Measurements from ENCODE around the gene PHTF1. TPM values are rescaled to one million over a fixed set of nuclear protein-coding genes. Genes with fewer than 3 reads are reported as not detected.
"Not testable (repeated sequence)": the region's sequence is repeated elsewhere in the genome, so short reads cannot be mapped to it uniquely, and the experiment has no call there.

Gene PHTF1
- total RNA-seq, 4 donors from 2014 or later: 1.5 to 17.8 (median 6.9) TPM

- H3K36me3 ChIP-seq: peaks cover 0 to 4% (median 0%) of the 10 kb centered on the region in 4 donors
- no peak overlapping the region for H3K4me3 ChIP-seq
- in situ Hi-C loops (cut with MboI; ENCODE audit: low pct_ligation_motif_present in 1 of 4, low pct_unique_long_range_greater_than_20kb in 1 of 4, low sequenced_read_pairs in 3 of 4): no loop called here
- WGBS, 2 donors (ENCODE audit: low coverage in 1 of 2): 81 to 97% methylated on average over 2 of the region's 2 CpGs
- H3K4me1 ChIP-seq: no peaks in the 10 kb centered on the region
- intact Hi-C loops (cut with DNase I; ENCODE audit: low total_unique reads): no loop called here
- no peaks in the 10 kb centered on the region for H3K9me3 ChIP-seq
- TF ChIP-seq POLR2AphosphoS5 (IDR thresholded peaks at IDR 0.05) (no peak), CTCF (IDR thresholded peaks at IDR 0.05) (no peak), EP300 (IDR thresholded peaks at IDR 0.05; ENCODE audit: low read depth) (no peak), POLR2A (IDR thresholded peaks at IDR 0.05) (no peak)
- DNase-seq: no peak
- H3K27me3 ChIP-seq: no peaks in the 10 kb centered on the region
- no peak overlapping the region for H3K27ac ChIP-seq
Observed at GRCh38 chr1:113734357-113735055, 24.8 kb downstream of the PHTF1 start.

GRCh38 chr1:113732802-113733201, 26.5 kb downstream of the PHTF1 start:
- Histone ChIP-seq H3K36me3 (peaks cover 0 to 4% (median 0%) of the 10 kb centered on the region in 4 donors), H3K4me1 (no peaks in the 10 kb centered on the region), H3K27ac (no peak overlapping the region), H3K27me3 (no peaks in the 10 kb centered on the region), H3K4me3 (no peak overlapping the region), H3K9me3 (no peaks in the 10 kb centered on the region)
- TF ChIP-seq EP300 (IDR thresholded peaks at IDR 0.05; ENCODE audit: low read depth) (no peak), POLR2AphosphoS5 (IDR thresholded peaks at IDR 0.05) (no peak), POLR2A (IDR thresholded peaks at IDR 0.05) (no peak), CTCF (IDR thresholded peaks at IDR 0.05) (no peak)
- DNase-seq: no peak
- intact Hi-C loops (cut with DNase I; ENCODE audit: low total_unique reads): no loop called here
- in situ Hi-C loops (cut with MboI; ENCODE audit: low pct_ligation_motif_present in 1 of 4, low pct_unique_long_range_greater_than_20kb in 1 of 4, low sequenced_read_pairs in 3 of 4): no loop called here
- whole genome bisulfite sequencing, 2 donors (ENCODE audit: low coverage in 1 of 2): 86 to 93% methylated on average over 5 of the region's 5 CpGs

DNA sequence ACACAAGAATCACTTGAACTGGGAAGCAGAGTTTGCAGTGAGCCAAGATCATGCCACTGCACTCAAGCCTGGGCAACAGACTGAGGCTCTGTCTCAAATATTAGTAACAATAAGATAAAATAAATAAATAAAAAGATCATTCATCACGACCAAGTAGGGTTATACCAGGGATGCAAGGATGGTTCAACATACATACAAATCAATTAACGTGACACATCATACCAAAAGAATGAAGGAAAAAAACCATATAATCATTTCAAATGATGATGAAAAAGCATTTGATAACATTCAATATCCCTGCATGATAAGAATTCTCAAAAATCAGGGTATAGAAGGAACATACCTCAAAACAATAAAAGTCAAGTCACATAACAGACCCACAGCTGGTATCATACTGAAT, 38.3 kb downstream of the PHTF1 start:
- Histone ChIP-seq H3K4me3 (no peak overlapping the region), H3K4me1 (no peaks in the 10 kb centered on the region), H3K36me3 (peaks cover 0 to 33% (median 10%) of the 10 kb centered on the region in 4 donors), H3K27ac (no peak overlapping the region), H3K9me3 (peaks cover 0 to 3% of the 10 kb centered on the region in 2 donors), H3K27me3 (no peaks in the 10 kb centered on the region)
- 94% methylated on average over 2 of the region's 2 CpGs for WGBS, 2 donors (ENCODE audit: low coverage in 1 of 2)
- no peak for DNase-seq
- in situ Hi-C loops (cut with MboI; ENCODE audit: low pct_ligation_motif_present in 1 of 4, low pct_unique_long_range_greater_than_20kb in 1 of 4, low sequenced_read_pairs in 3 of 4) (no loop called here), intact Hi-C loops (cut with DNase I; ENCODE audit: low total_unique reads) (no loop called here)
- TF ChIP-seq POLR2A (IDR thresholded peaks at IDR 0.05) (no peak), EP300 (IDR thresholded peaks at IDR 0.05; ENCODE audit: low read depth) (no peak), POLR2AphosphoS5 (IDR thresholded peaks at IDR 0.05) (no peak), CTCF (IDR thresholded peaks at IDR 0.05) (no peak)

- H3K4me1 ChIP-seq; in situ Hi-C loops (cut with MboI; ENCODE audit: low pct_ligation_motif_present in 1 of 4, low pct_unique_long_range_greater_than_20kb in 1 of 4, low sequenced_read_pairs in 3 of 4); intact Hi-C loops (cut with DNase I; ENCODE audit: low total_unique reads); DNase-seq; H3K9me3 ChIP-seq; H3K27ac ChIP-seq; H3K4me3 ChIP-seq; H3K27me3 ChIP-seq: not testable (repeated sequence)
- H3K36me3 ChIP-seq: peaks cover 0 to 17% (median 3%) of the 10 kb centered on the region in 4 donors
- 100% methylated on average over 2 to 5 of the region's 5 CpGs for WGBS, 2 donors (ENCODE audit: low coverage in 1 of 2)
Observed at GRCh38 chr1:113718621-113719020, 40.7 kb downstream of the PHTF1 start.

GRCh38 chr1:113717506-113717905, 41.8 kb downstream of the PHTF1 start:
- H3K36me3 ChIP-seq: peaks cover 0 to 17% (median 3%) of the 10 kb centered on the region in 4 donors
- in situ Hi-C loops (cut with MboI; ENCODE audit: low pct_ligation_motif_present in 1 of 4, low pct_unique_long_range_greater_than_20kb in 1 of 4, low sequenced_read_pairs in 3 of 4); H3K4me1 ChIP-seq; H3K4me3 ChIP-seq; DNase-seq; H3K27me3 ChIP-seq; H3K9me3 ChIP-seq; H3K27ac ChIP-seq; intact Hi-C loops (cut with DNase I; ENCODE audit: low total_unique reads): not testable (repeated sequence)
- 93 to 100% methylated on average over 3 to 6 of the region's 6 CpGs for WGBS, 2 donors (ENCODE audit: low coverage in 1 of 2)
